ENCODE data around the gene MRTFA.

DNA sequence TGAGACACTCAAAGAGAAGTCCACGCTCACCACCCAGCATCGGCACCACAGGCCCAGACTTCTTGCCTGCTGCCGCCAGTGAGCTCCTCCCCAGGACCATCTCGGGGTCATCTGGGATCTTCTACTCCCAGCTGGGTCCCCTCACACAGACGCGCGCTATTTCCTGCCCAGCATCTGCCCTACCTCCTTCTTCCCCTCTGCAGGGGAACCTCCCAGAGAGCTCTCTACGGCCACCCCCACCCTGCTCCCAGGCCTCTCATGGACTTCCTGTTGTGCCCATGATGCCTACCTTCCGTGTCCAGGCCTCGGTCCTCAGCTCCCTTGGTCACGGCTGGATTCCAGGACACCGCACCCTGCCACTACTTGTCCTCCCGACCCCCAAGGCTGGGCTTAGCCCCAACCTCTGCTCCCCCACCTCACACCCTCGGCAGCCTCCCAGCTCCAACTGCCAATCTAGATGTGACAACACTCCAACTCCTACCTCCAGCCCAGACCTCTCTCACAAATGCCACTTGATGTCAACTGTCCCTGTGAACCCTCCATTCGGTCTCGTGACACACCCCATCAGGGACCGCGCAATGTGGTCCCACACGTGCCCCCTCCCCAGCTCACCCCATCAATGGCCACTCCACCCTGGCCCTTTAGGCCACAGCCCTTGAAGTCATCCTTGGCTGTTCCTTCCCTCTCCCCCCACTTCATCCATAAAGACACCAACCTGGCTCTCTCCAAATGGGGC, 220.8 kb downstream of the MRTFA start:
- TF ChIP-seq, protein P1, sequence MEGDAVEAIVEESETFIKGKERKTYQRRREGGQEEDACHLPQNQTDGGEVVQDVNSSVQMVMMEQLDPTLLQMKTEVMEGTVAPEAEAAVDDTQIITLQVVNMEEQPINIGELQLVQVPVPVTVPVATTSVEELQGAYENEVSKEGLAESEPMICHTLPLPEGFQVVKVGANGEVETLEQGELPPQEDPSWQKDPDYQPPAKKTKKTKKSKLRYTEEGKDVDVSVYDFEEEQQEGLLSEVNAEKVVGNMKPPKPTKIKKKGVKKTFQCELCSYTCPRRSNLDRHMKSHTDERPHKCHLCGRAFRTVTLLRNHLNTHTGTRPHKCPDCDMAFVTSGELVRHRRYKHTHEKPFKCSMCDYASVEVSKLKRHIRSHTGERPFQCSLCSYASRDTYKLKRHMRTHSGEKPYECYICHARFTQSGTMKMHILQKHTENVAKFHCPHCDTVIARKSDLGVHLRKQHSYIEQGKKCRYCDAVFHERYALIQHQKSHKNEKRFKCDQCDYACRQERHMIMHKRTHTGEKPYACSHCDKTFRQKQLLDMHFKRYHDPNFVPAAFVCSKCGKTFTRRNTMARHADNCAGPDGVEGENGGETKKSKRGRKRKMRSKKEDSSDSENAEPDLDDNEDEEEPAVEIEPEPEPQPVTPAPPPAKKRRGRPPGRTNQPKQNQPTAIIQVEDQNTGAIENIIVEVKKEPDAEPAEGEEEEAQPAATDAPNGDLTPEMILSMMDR (IDR thresholded peaks at IDR 0.05; ENCODE audit: insufficient read depth, low read length, poor library complexity, severe bottlenecking) = no peak
- TF ChIP-seq EZH2phosphoT487 (conservative IDR thresholded peaks at IDR 0.05; ENCODE audit: low read length) = no peak

Data from SU-DHL-6 (cell line).